ENCODE results near the gene CFAP77.

CFAP77 gene

GRCh38 chr9:132410642-132411041 lies 631 bp downstream of the CFAP77 start:
- DNase-seq: no peak

GRCh38 chr9:132411091-132411508 lies 1.1 kb downstream of the CFAP77 start:
- peak; percentile 82 for DNase-seq

GRCh38 chr9:132412089-132412488 lies 2.1 kb downstream of the CFAP77 start:
- no peak for DNase-seq

- DNase-seq: no peak
These were observed 3.9 kb downstream of the CFAP77 start for GRCh38 chr9:132413926-132414325.

- DNase-seq: no peak
These were observed 4.7 kb downstream of the CFAP77 start for GRCh38 chr9:132414731-132415130.

- no peak for DNase-seq
These were observed 5.2 kb downstream of the CFAP77 start for GRCh38 chr9:132415181-132415580.

GRCh38 chr9:132418726-132419363 lies 8.8 kb downstream of the CFAP77 start:
- DNase-seq: no peak

GRCh38 chr9:132422574-132422973 lies 12.6 kb downstream of the CFAP77 start:
- DNase-seq: no peak

- no peak for DNase-seq
These were observed 13.5 kb downstream of the CFAP77 start for GRCh38 chr9:132423503-132423902.

GRCh38 chr9:132424857-132425674 lies 15.1 kb downstream of the CFAP77 start:
- no peak for DNase-seq

GRCh38 chr9:132425675-132426062 lies 15.7 kb downstream of the CFAP77 start:
- no peak for DNase-seq

GRCh38 chr9:132426639-132427414 lies 16.8 kb downstream of the CFAP77 start:
- no peak for DNase-seq

GRCh38 chr9:132430998-132431397 lies 21.0 kb downstream of the CFAP77 start:
- DNase-seq: no peak

GRCh38 chr9:132434881-132435280 lies 24.9 kb downstream of the CFAP77 start:
- DNase-seq: no peak

GRCh38 chr9:132439153-132439552 lies 29.1 kb downstream of the CFAP77 start:
- no peak for DNase-seq

GRCh38 chr9:132440735-132441134 lies 30.7 kb downstream of the CFAP77 start:
- DNase-seq: no peak

GRCh38 chr9:132441404-132441803 lies 31.4 kb downstream of the CFAP77 start:
- no peak for DNase-seq

GRCh38 chr9:132443951-132444607 lies 34.1 kb downstream of the CFAP77 start:
- DNase-seq: no peak

GRCh38 chr9:132446887-132447286 lies 36.9 kb downstream of the CFAP77 start:
- DNase-seq: no peak

- DNase-seq: no peak
These were observed 37.3 kb downstream of the CFAP77 start for GRCh38 chr9:132447346-132447745.

GRCh38 chr9:132447902-132448301 lies 37.9 kb downstream of the CFAP77 start:
- no peak for DNase-seq

GRCh38 chr9:132451276-132451675 lies 41.3 kb downstream of the CFAP77 start:
- DNase-seq: no peak

GRCh38 chr9:132456241-132456640 lies 46.2 kb downstream of the CFAP77 start:
- DNase-seq: no peak
